CD4-positive, CD25-positive, alpha-beta regulatory T cell (primary cell): ENCODE data around the gene ITGAL. TPM values are rescaled to one million over a fixed set of nuclear protein-coding genes. Genes with fewer than 3 reads are reported as not detected.

Experiments used
- ATAC-seq, 2 donors: fragments of 150-1000 bp; cut with Tn5 transposase; one replicate each; pipeline ENCODE4 v1.10.0; 2021; ENCODE audit warnings: low read depth in 2 of 2, moderate number of reproducible peaks in 2 of 2, moderate library complexity in 1 of 2
- DNase-seq, 3 donors: peaks; one replicate each; pipeline versions ENCODE4 v3.0.0 to v3.0.0-alpha.2; 2012 to 2022; ENCODE audit warnings: mixed read lengths in 1 of 3
- H3K27ac ChIP-seq: one replicate; pipeline ENCODE4 v1.7.0; 2013; ENCODE audit warnings: mild to moderate bottlenecking, low read length; ENCODE audit not compliant: insufficient read depth, poor library complexity, severe bottlenecking
- H3K27me3 ChIP-seq: one replicate; pipeline ENCODE4 v1.7.0; 2013; ENCODE audit warnings: low read length; ENCODE audit not compliant: control insufficient read depth, insufficient read depth
- H3K36me3 ChIP-seq: one replicate; pipeline ENCODE4 v1.7.0; 2013; ENCODE audit warnings: mild to moderate bottlenecking, low read length, moderate library complexity; ENCODE audit not compliant: control insufficient read depth, insufficient read depth
- H3K4me1 ChIP-seq: 2 replicates; pipeline ENCODE4 v1.7.0; 2013; ENCODE audit warnings: mild to moderate bottlenecking, low read length; ENCODE audit not compliant: insufficient read depth, control insufficient read depth, poor library complexity, severe bottlenecking
- H3K4me3 ChIP-seq: one replicate; pipeline ENCODE4 v1.7.0; 2013; ENCODE audit warnings: low read depth, mild to moderate bottlenecking, low read length, moderate library complexity
- H3K9me3 ChIP-seq, 2 experiments: 1 replicate in 1 of 2; 2 replicates in 1 of 2; pipeline ENCODE4 v1.7.0; 2013; ENCODE audit warnings: low read length in 2 of 2, mild to moderate bottlenecking in 1 of 2, moderate library complexity in 1 of 2; ENCODE audit not compliant: control insufficient read depth in 2 of 2
- H3K27ac Mint-ChIP-seq, 3 donors: one replicate each; pipeline ENCODE4 v1.8.0; 2020 to 2022; ENCODE audit warnings: mild to moderate bottlenecking in 3 of 3, mixed read lengths in 3 of 3, moderate library complexity in 2 of 3
- H3K27me3 Mint-ChIP-seq: one replicate; pipeline ENCODE4 v1.8.0; 2022; ENCODE audit warnings: mild to moderate bottlenecking, mixed read lengths
- H3K36me3 Mint-ChIP-seq: one replicate; pipeline ENCODE4 v1.8.0; 2020; ENCODE audit warnings: mixed read lengths
- H3K4me1 Mint-ChIP-seq, 4 donors: one replicate each; pipeline ENCODE4 v1.8.0; 2020 to 2022; ENCODE audit warnings: mixed read lengths in 4 of 4, mild to moderate bottlenecking in 1 of 4
- H3K4me3 Mint-ChIP-seq, 4 donors: one replicate each; pipeline ENCODE4 v1.8.0; 2020 to 2022; ENCODE audit warnings: mild to moderate bottlenecking in 4 of 4, mixed read lengths in 4 of 4, moderate library complexity in 3 of 4
- H3K9me3 Mint-ChIP-seq, 7 donors: one replicate each; pipeline ENCODE4 v1.8.0; 2020 to 2022; ENCODE audit warnings: mixed read lengths in 7 of 7, mild to moderate bottlenecking in 3 of 7, moderate library complexity in 2 of 7
- polyA plus RNA-seq, 4 donors: library from polyadenylated mRNA; unstranded; fragments of 300-500 nt; fragmentation: Illumina TruSeq; gene quantifications; one replicate each; pipeline ENCODE4 v1.2.3, GENCODE V29; 2021
- total RNA-seq: library from RNA; stranded (reverse); gene quantifications from one replicate; pipeline ENCODE4 v1.2.3, GENCODE V29; 2022

The ITGAL gene
- total and polyA plus RNA-seq, 5 donors from 2014 or later, result 106 to 393 (median 125) TPM

- Histone ChIP-seq H3K36me3 (peaks cover 77% of the 10 kb centered on the region), H3K27ac (no peak overlapping the region), H3K4me1 (no peaks in the 10 kb centered on the region), H3K27me3 (no peaks in the 10 kb centered on the region), H3K9me3 (no peaks in the 10 kb centered on the region), H3K4me3 (no peak overlapping the region)
- Mint-ChIP-seq H3K27me3 (no peaks in the 10 kb centered on the region), H3K9me3 (no peaks in the 10 kb centered on the region), H3K4me1 (peaks cover 5 to 20% (median 11%) of the 10 kb centered on the region in 4 donors), H3K4me3 (no peak overlapping the region), H3K27ac (peak overlapping the region in 2 of 3 donors; percentile 44 to 59), H3K36me3 (peaks cover 24% of the 10 kb centered on the region)
- ATAC-seq, result no peak
- DNase-seq, result no peak
Measured at GRCh38 chr16:30494709-30495108, 22.2 kb downstream of the ITGAL start.

- DNase-seq, result no peak
- Mint-ChIP-seq H3K36me3 (peaks cover 12% of the 10 kb centered on the region), H3K27me3 (no peaks in the 10 kb centered on the region), H3K4me3 (no peak overlapping the region), H3K4me1 (peaks cover 0 to 5% (median 0%) of the 10 kb centered on the region in 4 donors), H3K9me3 (no peaks in the 10 kb centered on the region), H3K27ac (peak overlapping the region in 1 of 3 donors; percentile 73)
- H3K27ac ChIP-seq, result no peak overlapping the region
- no peaks in the 10 kb centered on the region for H3K27me3 ChIP-seq
- H3K9me3 ChIP-seq, result no peaks in the 10 kb centered on the region
- H3K36me3 ChIP-seq, result peaks cover 75% of the 10 kb centered on the region
- no peak for ATAC-seq
- H3K4me1 ChIP-seq, result no peaks in the 10 kb centered on the region
- no peak overlapping the region for H3K4me3 ChIP-seq
Measured at GRCh38 chr16:30499284-30499683, 26.7 kb downstream of the ITGAL start.

DNA sequence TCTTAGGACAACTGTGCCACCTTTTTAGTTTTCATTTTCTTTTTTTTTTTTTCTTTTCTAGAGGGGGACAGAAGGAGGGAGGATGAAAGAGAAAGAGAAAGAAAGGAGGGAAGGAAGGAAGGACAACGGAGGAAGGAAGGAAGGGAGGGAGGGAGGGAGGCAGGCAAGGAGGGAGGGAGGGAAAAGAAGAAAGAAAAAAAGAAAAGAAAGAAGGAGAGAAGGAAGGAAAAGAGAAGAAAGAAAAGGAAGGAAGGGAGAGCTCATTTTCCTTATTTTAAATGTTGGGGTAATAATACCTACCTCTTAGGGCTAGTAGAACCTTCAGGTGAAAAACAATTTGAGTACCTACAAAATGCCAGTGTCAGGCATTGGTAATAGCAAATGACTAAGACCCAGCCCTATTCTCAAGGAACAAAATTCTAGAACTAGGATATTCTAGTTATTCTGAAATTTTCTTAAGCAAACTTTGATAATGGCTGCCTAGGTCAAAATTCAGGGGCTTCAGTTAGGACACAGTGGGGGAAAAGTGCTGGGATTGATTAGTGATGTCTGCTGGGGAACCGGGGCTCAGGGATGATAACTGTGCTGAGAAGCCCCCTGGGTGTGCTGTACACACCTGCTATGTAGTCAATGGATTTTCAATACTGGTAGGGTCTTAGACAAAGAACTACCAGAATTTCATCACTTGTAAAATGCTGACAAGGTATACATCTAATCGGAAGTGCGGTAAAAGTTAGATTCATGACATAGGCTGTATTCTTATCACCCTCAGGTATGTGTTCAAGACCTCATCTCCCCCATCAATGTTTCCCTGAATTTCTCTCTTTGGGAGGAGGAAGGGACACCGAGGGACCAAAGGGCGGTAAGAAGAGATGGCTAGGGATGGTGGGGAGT, 31.1 kb downstream of the ITGAL start:
- Mint-ChIP-seq H3K4me1 (peaks cover 0 to 2% (median 0%) of the 10 kb centered on the region in 4 donors), H3K36me3 (peaks cover 10% of the 10 kb centered on the region), H3K27me3 (no peaks in the 10 kb centered on the region), H3K27ac (peak overlapping the region; percentile 1 to 85 (median 65)), H3K9me3 (no peaks in the 10 kb centered on the region), H3K4me3 (no peak overlapping the region)
- Histone ChIP-seq H3K4me1 (no peaks in the 10 kb centered on the region), H3K36me3 (peaks cover 72% of the 10 kb centered on the region), H3K4me3 (no peak overlapping the region), H3K27me3 (no peaks in the 10 kb centered on the region), H3K27ac (peak overlapping the region; percentile 42), H3K9me3 (no peaks in the 10 kb centered on the region)
- DNase-seq (no peak), ATAC-seq (no peak)

DNA sequence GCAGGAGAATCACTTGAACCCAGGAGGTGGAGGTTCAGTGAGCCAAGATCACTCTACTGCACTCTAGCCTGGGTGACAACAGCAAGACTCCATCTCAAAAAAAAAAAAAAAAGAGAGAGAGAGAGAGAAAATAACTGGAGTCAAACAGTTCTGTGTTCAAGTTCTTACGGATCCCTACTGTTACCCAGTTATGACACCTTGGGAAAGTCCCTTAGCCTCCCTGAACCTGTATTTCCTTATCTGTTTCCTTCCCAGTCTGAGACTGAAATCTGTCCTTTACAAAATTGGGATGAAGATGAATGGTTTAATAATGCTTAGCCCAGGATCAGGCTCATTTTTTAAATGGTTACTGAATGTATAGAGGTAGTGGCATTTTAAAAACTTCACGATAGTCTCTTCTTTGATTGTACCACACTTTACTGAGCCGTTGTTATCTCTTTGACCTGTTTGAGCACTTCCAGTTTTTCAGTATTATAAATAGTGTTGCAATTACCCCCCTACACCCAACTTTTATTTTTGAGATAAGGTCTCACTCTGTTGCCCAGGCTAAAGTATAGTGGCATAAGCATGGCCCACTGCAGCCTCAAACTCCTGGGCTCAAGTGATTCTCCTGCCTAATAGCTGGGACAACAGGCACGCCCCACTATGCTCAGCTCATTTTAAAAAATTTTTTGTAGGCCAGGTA, 36.7 kb downstream of the ITGAL start:
- Mint-ChIP-seq H3K27me3 (no peaks in the 10 kb centered on the region), H3K27ac (peak overlapping the region in 2 of 3 donors; percentile 43 to 49), H3K36me3 (peaks cover 38% of the 10 kb centered on the region), H3K4me1 (peaks cover 0 to 4% (median 1%) of the 10 kb centered on the region in 4 donors), H3K4me3 (no peak overlapping the region), H3K9me3 (no peaks in the 10 kb centered on the region)
- Histone ChIP-seq H3K36me3 (peaks cover 81% of the 10 kb centered on the region), H3K9me3 (no peaks in the 10 kb centered on the region), H3K27ac (no peak overlapping the region), H3K4me1 (no peaks in the 10 kb centered on the region), H3K27me3 (no peaks in the 10 kb centered on the region), H3K4me3 (no peak overlapping the region)
- DNase-seq (no peak), ATAC-seq (no peak)

GRCh38 chr16:30510376-30510938, 37.9 kb downstream of the ITGAL start:
- H3K4me1 ChIP-seq, result no peaks in the 10 kb centered on the region
- H3K36me3 ChIP-seq, result peaks cover 79% of the 10 kb centered on the region
- H3K4me1 Mint-ChIP-seq, result peaks cover 0 to 4% (median 1%) of the 10 kb centered on the region in 4 donors

GRCh38 chr16:30511509-30511908, 39.0 kb downstream of the ITGAL start:
- Mint-ChIP-seq H3K4me1 (peaks cover 0 to 4% (median 1%) of the 10 kb centered on the region in 4 donors), H3K4me3 (no peak overlapping the region), H3K36me3 (peaks cover 46% of the 10 kb centered on the region), H3K27me3 (no peaks in the 10 kb centered on the region), H3K9me3 (peaks cover 0 to 1% (median 0%) of the 10 kb centered on the region in 7 donors), H3K27ac (peak overlapping the region; percentile 0 to 85 (median 60))
- H3K9me3 ChIP-seq, result no peaks in the 10 kb centered on the region
- H3K36me3 ChIP-seq, result peaks cover 83% of the 10 kb centered on the region
- ATAC-seq, result no peak
- no peak for DNase-seq
- no peaks in the 10 kb centered on the region for H3K27me3 ChIP-seq
- H3K4me1 ChIP-seq, result no peaks in the 10 kb centered on the region
- no peak overlapping the region for H3K27ac ChIP-seq
- no peak overlapping the region for H3K4me3 ChIP-seq

More at GRCh38 chr16:30510376-30510938, 37.9 kb downstream of the ITGAL start:
- H3K36me3 Mint-ChIP-seq, result peaks cover 43% of the 10 kb centered on the region
- Histone ChIP-seq H3K27ac (no peak overlapping the region), H3K9me3 (no peaks in the 10 kb centered on the region), H3K27me3 (no peaks in the 10 kb centered on the region), H3K4me3 (no peak overlapping the region)
- no peaks in the 10 kb centered on the region for H3K9me3 Mint-ChIP-seq
- DNase-seq (no peak), ATAC-seq (no peak)
- H3K4me3 Mint-ChIP-seq, result no peak overlapping the region
- no peaks in the 10 kb centered on the region for H3K27me3 Mint-ChIP-seq
- H3K27ac Mint-ChIP-seq, result peak overlapping the region in 2 of 3 donors; percentile 0 to 69

GRCh38 chr16:30515275-30515674, 42.7 kb downstream of the ITGAL start:
- ATAC-seq (no peak), DNase-seq (no peak)
- Histone ChIP-seq H3K4me1 (no peaks in the 10 kb centered on the region), H3K36me3 (peaks cover 91% of the 10 kb centered on the region), H3K27me3 (no peaks in the 10 kb centered on the region), H3K9me3 (no peaks in the 10 kb centered on the region), H3K27ac (no peak overlapping the region), H3K4me3 (no peak overlapping the region)
- H3K4me3 Mint-ChIP-seq, result no peak overlapping the region
- no peaks in the 10 kb centered on the region for H3K27me3 Mint-ChIP-seq
- H3K4me1 Mint-ChIP-seq, result peaks cover 0 to 4% (median 1%) of the 10 kb centered on the region in 4 donors
- H3K9me3 Mint-ChIP-seq, result peaks cover 0 to 2% (median 0%) of the 10 kb centered on the region in 7 donors
- no peak overlapping the region for H3K27ac Mint-ChIP-seq
- peaks cover 63% of the 10 kb centered on the region for H3K36me3 Mint-ChIP-seq
